Sciatic nerve (tissue), 2 donors: ENCODE results near the gene NUDT21. TPM values are rescaled to one million over a fixed set of nuclear protein-coding genes. Genes with fewer than 3 reads are reported as not detected.
"Not testable (repeated sequence)": the region's sequence is repeated elsewhere in the genome, so short reads cannot be mapped to it uniquely, and the experiment has no call there.

Experiments
- ATAC-seq: fragments of 200-7000 bp; cut with Tn5 transposase; one replicate; pipeline ENCODE4 v1.9.1; 2020; ENCODE audit warnings: mild to moderate bottlenecking, moderate library complexity
- DNase-seq: peaks from one replicate; pipeline ENCODE4 v3.0.0-alpha.2; 2020; ENCODE audit warnings: low spot score
- intact Hi-C: fragments of 100-400 bp; cut with DNase I; formaldehyde crosslinking; loops from one replicate; pipeline ENCODE4 v1.14.2; 2022
- total RNA-seq: library from RNA; stranded (reverse); fragmentation: NEBNext Ultra II Directional; extraction: Animal tissue kit (Norgen Biotek cat#: 25700); gene quantifications from one replicate; pipeline ENCODE4 v1.2.1, GENCODE V29; 2021
- donor health status: DM: no; HTN: no; CAD: no.
- donor health status: DM: no; HTN: no; CAD: no.

NUDT21 gene
- total RNA-seq, 1 donor from 2014 or later: 91.3 TPM

GRCh38 chr16:56421976-56422669, 29.0 kb downstream of the NUDT21 start:
- DNase-seq (no peak), ATAC-seq (no peak)
- intact Hi-C loops: no loop called here

DNA sequence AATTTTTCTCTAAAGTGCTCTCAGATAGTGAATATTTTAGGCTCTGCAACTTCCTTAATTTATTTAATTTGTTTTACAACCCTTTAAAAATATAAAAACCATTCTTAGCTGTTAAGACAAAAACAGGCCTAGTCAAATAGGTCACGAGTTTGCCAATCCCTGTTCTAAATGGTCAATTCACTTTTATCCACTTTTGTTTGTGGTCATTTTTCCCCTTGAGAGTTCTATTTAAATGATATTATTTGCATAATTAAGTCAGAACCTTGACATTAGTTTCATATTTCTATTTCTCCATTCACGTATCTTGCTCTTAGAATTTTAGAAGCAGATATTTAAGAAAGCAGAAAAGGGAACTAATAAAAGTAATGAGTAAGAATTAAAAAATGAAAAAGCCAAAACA, 29.8 kb downstream of the NUDT21 start:
- DNase-seq (no peak), ATAC-seq (no peak)
- intact Hi-C loops: no loop called here

DNA sequence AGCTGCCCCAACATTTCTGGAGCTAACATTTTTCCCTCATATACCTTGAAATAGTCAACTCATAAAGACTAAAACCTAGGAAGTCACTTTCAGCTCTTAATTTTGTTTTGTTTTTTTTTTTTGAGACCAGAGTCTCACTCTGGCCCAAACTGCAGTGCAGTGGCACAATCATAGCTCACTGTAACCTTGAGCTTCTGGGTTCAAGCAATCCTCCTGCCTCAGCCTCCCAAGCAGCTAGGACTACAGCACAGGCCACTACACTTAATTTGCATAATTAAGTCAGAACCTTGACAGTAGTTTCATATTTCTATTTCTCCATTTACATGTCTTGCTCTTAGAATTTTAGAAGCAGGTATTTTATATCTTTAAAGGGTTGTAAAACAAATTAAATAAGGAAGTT, 30.5 kb downstream of the NUDT21 start:
- intact Hi-C loops: no loop called here
- DNase-seq (no peak), ATAC-seq (no peak)

GRCh38 chr16:56419740-56420548, 31.2 kb downstream of the NUDT21 start:
- intact Hi-C loops: no loop called here
- ATAC-seq (no peak), DNase-seq (no peak)

DNA sequence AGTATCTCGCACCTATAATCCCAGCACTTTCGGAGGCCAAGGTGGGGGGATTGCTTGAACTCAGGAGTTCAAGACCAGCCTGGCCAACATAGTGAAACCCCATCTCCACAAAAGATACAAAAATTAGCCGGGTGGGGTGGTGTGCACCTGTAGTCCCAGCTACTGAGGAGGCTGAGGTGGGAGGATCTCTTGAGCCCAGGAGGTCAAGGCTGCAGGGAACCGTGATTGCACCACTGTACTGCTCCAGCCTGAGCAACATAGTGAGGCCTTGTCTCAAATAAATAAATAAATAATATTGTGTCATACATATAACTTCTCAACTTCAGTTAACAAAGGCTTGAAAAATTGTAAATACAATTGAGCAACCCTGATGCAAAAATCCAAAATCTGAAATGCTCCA, 34.0 kb downstream of the NUDT21 start:
- DNase-seq (no peak), ATAC-seq (no peak)
- intact Hi-C loops: no loop called here

DNA sequence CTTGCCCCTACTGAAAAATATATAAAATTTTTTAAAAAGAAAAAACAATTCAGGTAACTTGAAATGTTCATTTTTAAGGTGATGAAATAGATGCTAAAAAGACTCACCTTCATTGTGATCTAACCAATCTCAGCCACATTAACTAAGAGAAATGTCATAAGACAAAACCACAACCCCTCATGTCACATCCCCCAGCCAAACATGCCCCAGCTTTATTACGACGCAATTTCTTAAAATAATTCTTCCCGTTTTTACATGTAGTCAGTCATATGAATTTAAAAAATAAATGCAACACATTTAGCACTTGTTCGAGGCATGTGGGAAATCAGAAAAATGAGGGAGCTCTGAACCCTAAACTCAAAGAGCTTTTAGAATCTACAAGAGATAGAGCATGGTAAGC, 35.3 kb downstream of the NUDT21 start:
- ATAC-seq (no peak), DNase-seq (no peak)
- intact Hi-C loops: no loop called here

GRCh38 chr16:56414366-56414765, 36.8 kb downstream of the NUDT21 start:
- intact Hi-C loops: no loop called here
- no peak for ATAC-seq
- DNase-seq: no peak

- intact Hi-C loops: no loop called here
Observed at GRCh38 chr16:56413381-56413780, 37.8 kb downstream of the NUDT21 start.

DNA sequence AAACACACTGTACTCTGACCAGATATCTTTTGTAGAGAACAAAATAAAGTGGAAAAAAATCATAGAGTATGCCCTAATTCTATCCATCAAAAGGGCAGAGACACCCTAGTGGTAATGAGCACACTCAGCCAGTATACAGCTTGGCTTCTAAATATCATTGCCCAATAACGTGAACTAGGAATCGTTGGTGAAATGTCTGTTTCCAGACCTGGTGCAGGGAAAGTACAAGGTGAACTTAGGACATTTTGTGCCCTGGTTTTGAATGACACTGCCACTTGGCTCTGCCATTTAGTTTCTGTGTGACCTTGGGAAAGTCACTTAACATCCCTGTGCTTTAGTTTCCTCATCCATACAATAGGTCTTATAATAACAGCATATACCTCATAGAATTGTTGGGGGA, 39.5 kb downstream of the NUDT21 start:
- no peak for DNase-seq
- intact Hi-C loops: no loop called here
- ATAC-seq: no peak

More at GRCh38 chr16:56413381-56413780, 37.8 kb downstream of the NUDT21 start:
- DNase-seq (no peak), ATAC-seq (no peak)

GRCh38 chr16:56411123-56411522, 40.0 kb downstream of the NUDT21 start:
- no peak for DNase-seq
- intact Hi-C loops: no loop called here
- no peak for ATAC-seq

DNA sequence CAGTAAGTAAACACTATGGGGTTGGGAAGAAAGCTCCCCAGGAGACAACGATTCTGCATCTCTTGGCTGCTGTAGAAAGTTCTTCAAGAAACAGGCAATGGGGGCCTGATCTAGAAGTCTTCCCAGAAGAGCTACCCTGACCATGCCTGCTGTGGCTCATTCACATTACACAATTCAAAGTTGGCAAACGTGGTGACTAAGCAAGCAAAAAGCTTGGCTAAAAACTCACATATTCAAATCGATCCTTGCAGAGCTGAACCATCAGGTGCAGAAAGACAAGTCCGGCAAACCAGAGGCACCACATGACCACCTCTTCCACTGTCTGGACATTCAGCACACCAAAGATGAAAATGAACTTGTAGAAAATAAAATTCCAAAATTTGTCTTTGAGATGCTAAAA, 41.9 kb downstream of the NUDT21 start:
- intact Hi-C loops: no loop called here
- DNase-seq (no peak), ATAC-seq (no peak)

DNA sequence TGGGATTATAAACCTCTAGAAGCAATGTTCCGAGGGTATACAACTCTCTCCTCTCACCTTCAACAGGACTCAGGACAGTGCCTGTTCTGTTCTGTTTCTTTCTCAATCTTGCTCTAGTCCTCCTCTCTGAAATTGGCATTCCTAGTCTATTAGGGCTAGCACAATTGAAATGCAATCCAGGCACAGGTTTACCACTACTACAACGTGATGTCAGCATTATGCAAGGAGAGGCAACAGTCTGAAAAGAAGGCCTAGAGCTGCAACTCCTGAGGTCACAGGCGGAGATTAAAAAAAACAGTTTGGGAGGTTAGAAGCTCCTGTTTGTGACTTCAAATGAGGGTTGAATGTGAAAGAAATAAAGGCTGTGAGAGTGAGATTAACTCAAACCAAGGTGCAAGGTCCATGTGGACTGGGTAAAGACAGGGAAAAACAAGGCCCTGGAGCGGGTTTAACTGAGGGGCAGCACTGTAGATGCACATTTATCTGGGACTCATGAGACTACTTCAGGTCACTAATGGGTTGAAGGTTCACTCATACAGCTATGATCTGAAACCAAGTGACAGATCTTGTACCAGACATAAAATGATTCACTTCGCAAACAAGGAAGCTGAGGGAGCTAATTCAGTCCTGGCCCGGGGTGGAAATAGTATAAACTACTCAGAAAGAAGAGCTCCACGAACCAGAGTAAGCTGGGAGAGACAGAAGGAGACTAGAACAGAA, 42.6 kb downstream of the NUDT21 start:
- DNase-seq: no peak
- intact Hi-C loops: no loop called here

DNA sequence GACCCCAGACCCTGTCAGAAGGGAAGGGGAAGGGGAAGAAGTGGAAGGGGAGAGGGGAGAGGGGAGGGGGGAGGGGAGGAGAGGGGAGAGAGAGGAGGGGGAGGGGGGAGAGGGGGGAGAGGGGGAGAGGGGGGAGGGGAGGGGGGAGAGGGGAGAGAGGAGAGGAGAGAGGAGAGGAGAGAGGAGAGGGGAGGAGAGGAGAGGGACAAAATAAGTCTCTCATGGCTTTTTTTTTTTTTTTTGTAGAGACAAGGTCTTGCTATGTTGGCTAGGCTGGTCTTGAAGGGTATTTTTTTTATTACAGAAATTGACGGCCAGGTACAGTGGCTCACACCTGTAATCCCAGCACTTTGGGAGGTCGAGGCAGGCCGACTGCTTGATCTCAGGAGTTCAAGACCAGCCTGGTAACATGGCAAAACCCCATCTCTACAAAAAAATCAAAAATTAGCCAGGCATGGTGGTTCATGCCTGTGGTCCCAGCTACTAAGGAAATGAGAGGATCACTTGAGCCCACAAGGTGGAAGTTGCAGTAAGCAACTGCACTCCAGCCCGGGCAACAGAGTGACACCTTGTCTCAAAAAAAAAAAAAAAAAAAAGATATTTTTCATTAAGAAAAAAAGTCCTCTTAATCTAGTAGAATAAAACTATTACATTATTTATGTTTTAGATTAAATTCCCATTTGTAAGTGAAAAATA, 45.0 kb downstream of the NUDT21 start:
- ATAC-seq: no peak
- DNase-seq: no peak
- intact Hi-C loops: no loop called here

More for the DNA sequence above, 42.6 kb downstream of the NUDT21 start:
- no peak for ATAC-seq

DNA sequence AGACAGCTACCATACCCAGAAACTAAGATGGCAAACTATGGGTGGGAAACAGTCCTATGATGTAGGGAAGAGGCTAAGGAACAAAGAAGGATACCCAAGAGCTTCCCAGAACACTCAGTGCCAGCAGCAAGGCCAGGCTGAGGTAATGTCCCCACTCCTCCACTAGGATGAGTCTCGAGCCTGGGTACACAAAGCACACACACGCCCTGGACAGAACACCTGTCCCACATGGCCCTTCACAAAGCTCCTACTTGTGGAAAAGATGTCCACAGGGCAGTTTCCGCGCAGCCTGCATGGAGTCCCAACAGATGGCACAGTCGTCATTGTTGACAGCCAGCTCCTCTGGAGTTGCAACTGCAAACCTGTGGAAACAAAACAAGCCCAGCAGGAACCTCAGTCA, 49.6 kb downstream of the NUDT21 start:
- DNase-seq: no peak
- ATAC-seq: no peak
- intact Hi-C loops: no loop called here

DNA sequence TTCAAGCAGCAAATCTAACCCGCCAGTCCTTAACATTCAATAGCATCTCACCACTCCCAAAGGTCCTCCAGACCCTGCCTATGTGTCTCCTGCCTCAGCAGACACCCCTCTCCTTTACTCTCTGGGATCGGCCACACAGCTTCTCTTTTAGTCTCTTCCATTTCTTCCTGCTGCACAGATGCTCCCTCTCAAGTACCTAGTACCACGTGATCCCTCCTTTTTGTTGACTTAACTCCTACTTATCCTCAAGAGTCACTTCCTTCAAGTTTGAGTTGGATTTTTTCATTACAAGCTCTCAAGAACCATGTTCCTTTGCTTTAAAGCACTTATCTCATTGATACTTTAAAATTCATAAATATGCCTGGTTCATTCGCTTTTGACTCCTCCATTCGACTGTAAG, 50.7 kb downstream of the NUDT21 start:
- ATAC-seq (no peak), DNase-seq (no peak)
- intact Hi-C loops: no loop called here

- DNase-seq (no peak), ATAC-seq (no peak)
- intact Hi-C loops: no loop called here
Observed at GRCh38 chr16:56399486-56399885, 51.6 kb downstream of the NUDT21 start.

- intact Hi-C loops: no loop called here
- ATAC-seq (no peak), DNase-seq (no peak)
Observed at GRCh38 chr16:56399047-56399446, 52.1 kb downstream of the NUDT21 start.

GRCh38 chr16:56396724-56397123, 54.4 kb downstream of the NUDT21 start:
- ATAC-seq, intact Hi-C loops: not testable (repeated sequence)

GRCh38 chr16:56389554-56389953, 61.6 kb downstream of the NUDT21 start:
- ATAC-seq (no peak), DNase-seq (no peak)
- intact Hi-C loops: no loop called here

More at GRCh38 chr16:56396724-56397123, 54.4 kb downstream of the NUDT21 start:
- DNase-seq: not testable (repeated sequence)
